ENCODE results near the gene GALNT10. TPM values are rescaled to one million over a fixed set of nuclear protein-coding genes. Genes with fewer than 3 reads are reported as not detected.

Gene GALNT10
- total RNA-seq, 1 experiment from 2014 or later: 27.8 TPM

GRCh38 chr5:154264549-154265196 is 74.1 kb downstream of the GALNT10 start:
- CTCF ChIA-PET: no interaction called here

GRCh38 chr5:154265197-154265773 is 74.8 kb downstream of the GALNT10 start:
- no peaks in the 10 kb centered on the region for H3K36me3 ChIP-seq (ENCODE audit: control insufficient read depth in 1 of 2, insufficient read depth in 2 of 2, low read length in 2 of 2)
- no peak overlapping the region for H3K27ac ChIP-seq (ENCODE audit: low read depth, low read length)
- POLR2A ChIA-PET: no interaction called here

More at GRCh38 chr5:154264549-154265196, 74.1 kb downstream of the GALNT10 start:
- Histone ChIP-seq H3K9me3 (ENCODE audit: control insufficient read depth in 1 of 2, insufficient read depth in 1 of 2, low read depth in 1 of 2, low read length in 2 of 2) (no peaks in the 10 kb centered on the region), H3K36me3 (ENCODE audit: control insufficient read depth in 1 of 2, insufficient read depth in 2 of 2, low read length in 2 of 2) (no peaks in the 10 kb centered on the region), H3K79me2 (ENCODE audit: insufficient read depth, low read length) (no peaks in the 10 kb centered on the region), H3K9me2 (ENCODE audit: insufficient read depth) (no peaks in the 10 kb centered on the region), H3K27me3 (ENCODE audit: insufficient read depth, low read length) (no peaks in the 10 kb centered on the region), H3K4me3 (replicated peaks in 1 of 2; ENCODE audit: low read depth in 1 of 2, low read length in 2 of 2) (no peak overlapping the region), H3K4me1 (ENCODE audit: control insufficient read depth in 1 of 2, insufficient read depth in 2 of 2, low read length in 2 of 2) (no peaks in the 10 kb centered on the region), H4K20me1 (ENCODE audit: insufficient read depth) (no peaks in the 10 kb centered on the region), H3K27ac (ENCODE audit: low read depth, low read length) (no peak overlapping the region), H3K4me2 (ENCODE audit: low read length) (no peak overlapping the region), H3K9ac (ENCODE audit: low read length) (no peak overlapping the region), H2AFZ (ENCODE audit: low read depth, low read length, poor library complexity, severe bottlenecking) (no peak overlapping the region)
- ChIA-PET RAD21 (ENCODE audit: low non-redundant PET in 1 of 2, low total read pairs in 2 of 2, uncharacterized antibody in 2 of 2, unreplicated experiment in 2 of 2) (no interaction called here), POLR2A (no interaction called here)
- DNase-seq (ENCODE audit: low read depth, low spot score): no peak
- BruUV-seq (replicated peaks): no TSS peak
- no peak for TF ChIP-seq FOSL1 (IDR thresholded peaks at IDR 0.05; ENCODE audit: low read depth)
- no peak for TF ChIP-seq CBX3 (IDR thresholded peaks at IDR 0.05; ENCODE audit: low read depth)
- TF ChIP-seq POLR2A (IDR thresholded peaks at IDR 0.05; ENCODE audit: borderline replicate concordance, extremely low read depth, insufficient read depth, insufficient read length): no peak
- TF ChIP-seq ELF1 (IDR thresholded peaks at IDR 0.05; ENCODE audit: borderline replicate concordance, low read depth): no peak
- no peak for TF ChIP-seq TCF7L2 (IDR thresholded peaks at IDR 0.05; ENCODE audit: borderline replicate concordance, extremely low read depth, insufficient read depth, insufficient read length)
- TF ChIP-seq JUND (IDR thresholded peaks at IDR 0.05): no peak
- TF ChIP-seq SRF (IDR thresholded peaks at IDR 0.05; ENCODE audit: low read depth): no peak
- no peak for TF ChIP-seq SIN3A (IDR thresholded peaks at IDR 0.05; ENCODE audit: low read depth)
- TF ChIP-seq ZFX (IDR thresholded peaks at IDR 0.05): no peak
- no peak for TF ChIP-seq EZH2phosphoT487 (IDR thresholded peaks at IDR 0.05; ENCODE audit: borderline replicate concordance)
- intact Hi-C loops (cut with micrococcal nuclease): no loop called here
- no peak for ATAC-seq

More at GRCh38 chr5:154265197-154265773, 74.8 kb downstream of the GALNT10 start:
- H3K4me3 ChIP-seq (replicated peaks in 1 of 2; ENCODE audit: low read depth in 1 of 2, low read length in 2 of 2): no peak overlapping the region
- H3K4me1 ChIP-seq (ENCODE audit: control insufficient read depth in 1 of 2, insufficient read depth in 2 of 2, low read length in 2 of 2): no peaks in the 10 kb centered on the region
- no peak for ATAC-seq
- DNase-seq (ENCODE audit: low read depth, low spot score): no peak
- no TSS peak for BruUV-seq (replicated peaks)
- no peaks in the 10 kb centered on the region for H3K79me2 ChIP-seq (ENCODE audit: insufficient read depth, low read length)
- H4K20me1 ChIP-seq (ENCODE audit: insufficient read depth): no peaks in the 10 kb centered on the region
- no peaks in the 10 kb centered on the region for H3K9me2 ChIP-seq (ENCODE audit: insufficient read depth)
- no peak overlapping the region for H3K4me2 ChIP-seq (ENCODE audit: low read length)
- ChIA-PET RAD21 (ENCODE audit: low non-redundant PET in 1 of 2, low total read pairs in 2 of 2, uncharacterized antibody in 2 of 2, unreplicated experiment in 2 of 2) (no interaction called here), CTCF (no interaction called here)
- no peak overlapping the region for H3K9ac ChIP-seq (ENCODE audit: low read length)
- intact Hi-C loops (cut with micrococcal nuclease): no loop called here
- H2AFZ ChIP-seq (ENCODE audit: low read depth, low read length, poor library complexity, severe bottlenecking): no peak overlapping the region
- H3K9me3 ChIP-seq (ENCODE audit: control insufficient read depth in 1 of 2, insufficient read depth in 1 of 2, low read depth in 1 of 2, low read length in 2 of 2): no peaks in the 10 kb centered on the region
- no peak for TF ChIP-seq EGR1 (IDR thresholded peaks at IDR 0.05; ENCODE audit: low read depth)
- H3K27me3 ChIP-seq (ENCODE audit: insufficient read depth, low read length): no peaks in the 10 kb centered on the region

All from HCT116 (cell line).